ENCODE data around the gene PREX1. TPM values are rescaled to one million over a fixed set of nuclear protein-coding genes. Genes with fewer than 3 reads are reported as not detected.

The PREX1 gene
- total RNA-seq, 3 donors from 2014 or later: 9.9 to 14.1 (median 13.5) TPM

DNA sequence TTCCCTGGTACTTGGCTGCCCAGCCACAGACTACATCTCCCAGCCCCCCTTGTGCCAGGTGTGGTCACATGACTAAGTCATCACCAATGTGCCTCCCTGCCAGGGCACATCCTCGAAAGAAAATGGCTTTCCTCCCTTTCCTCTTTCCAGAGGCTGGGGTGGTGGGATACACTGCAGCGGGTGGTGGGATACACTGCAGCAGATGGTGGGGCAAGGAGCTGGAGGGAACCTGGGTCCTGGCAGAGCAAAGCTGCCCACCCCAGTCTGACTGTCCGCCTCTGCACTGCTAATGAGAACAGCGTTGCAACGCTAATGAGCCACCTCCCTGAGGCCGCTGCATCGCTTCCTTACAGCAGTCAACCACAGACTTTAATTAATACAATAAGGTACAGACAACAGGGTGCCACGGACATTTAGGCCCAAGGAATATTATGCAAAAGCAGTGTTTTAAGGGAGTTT is 125.3 kb downstream of the PREX1 start:
- peaks cover 7% of the 10 kb centered on the region for H3K4me1 ChIP-seq (ENCODE audit: low read depth)

GRCh38 chr20:48701702-48702101 is 126.1 kb downstream of the PREX1 start:
- ATAC-seq (no peak), DNase-seq (no peak)
- TF ChIP-seq, protein P1, sequence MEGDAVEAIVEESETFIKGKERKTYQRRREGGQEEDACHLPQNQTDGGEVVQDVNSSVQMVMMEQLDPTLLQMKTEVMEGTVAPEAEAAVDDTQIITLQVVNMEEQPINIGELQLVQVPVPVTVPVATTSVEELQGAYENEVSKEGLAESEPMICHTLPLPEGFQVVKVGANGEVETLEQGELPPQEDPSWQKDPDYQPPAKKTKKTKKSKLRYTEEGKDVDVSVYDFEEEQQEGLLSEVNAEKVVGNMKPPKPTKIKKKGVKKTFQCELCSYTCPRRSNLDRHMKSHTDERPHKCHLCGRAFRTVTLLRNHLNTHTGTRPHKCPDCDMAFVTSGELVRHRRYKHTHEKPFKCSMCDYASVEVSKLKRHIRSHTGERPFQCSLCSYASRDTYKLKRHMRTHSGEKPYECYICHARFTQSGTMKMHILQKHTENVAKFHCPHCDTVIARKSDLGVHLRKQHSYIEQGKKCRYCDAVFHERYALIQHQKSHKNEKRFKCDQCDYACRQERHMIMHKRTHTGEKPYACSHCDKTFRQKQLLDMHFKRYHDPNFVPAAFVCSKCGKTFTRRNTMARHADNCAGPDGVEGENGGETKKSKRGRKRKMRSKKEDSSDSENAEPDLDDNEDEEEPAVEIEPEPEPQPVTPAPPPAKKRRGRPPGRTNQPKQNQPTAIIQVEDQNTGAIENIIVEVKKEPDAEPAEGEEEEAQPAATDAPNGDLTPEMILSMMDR (IDR thresholded peaks at IDR 0.05): no peak
- Histone ChIP-seq H3K4me1 (ENCODE audit: low read depth) (peaks cover 7% of the 10 kb centered on the region), H3K36me3 (ENCODE audit: low read depth) (no peaks in the 10 kb centered on the region), H3K4me3 (no peak overlapping the region), H3K9me3 (no peaks in the 10 kb centered on the region)
- intact Hi-C loops (cut with DNase I, micrococcal nuclease): no loop called here

More for the DNA sequence above, 125.3 kb downstream of the PREX1 start:
- TF ChIP-seq, protein P1 (IDR thresholded peaks at IDR 0.05): no peak
- ATAC-seq: no peak
- intact Hi-C loops (cut with DNase I, micrococcal nuclease): no loop called here
- H3K4me3 ChIP-seq: no peak overlapping the region
- H3K36me3 ChIP-seq (ENCODE audit: low read depth): no peaks in the 10 kb centered on the region
- no peaks in the 10 kb centered on the region for H3K9me3 ChIP-seq
- DNase-seq: no peak

DNA sequence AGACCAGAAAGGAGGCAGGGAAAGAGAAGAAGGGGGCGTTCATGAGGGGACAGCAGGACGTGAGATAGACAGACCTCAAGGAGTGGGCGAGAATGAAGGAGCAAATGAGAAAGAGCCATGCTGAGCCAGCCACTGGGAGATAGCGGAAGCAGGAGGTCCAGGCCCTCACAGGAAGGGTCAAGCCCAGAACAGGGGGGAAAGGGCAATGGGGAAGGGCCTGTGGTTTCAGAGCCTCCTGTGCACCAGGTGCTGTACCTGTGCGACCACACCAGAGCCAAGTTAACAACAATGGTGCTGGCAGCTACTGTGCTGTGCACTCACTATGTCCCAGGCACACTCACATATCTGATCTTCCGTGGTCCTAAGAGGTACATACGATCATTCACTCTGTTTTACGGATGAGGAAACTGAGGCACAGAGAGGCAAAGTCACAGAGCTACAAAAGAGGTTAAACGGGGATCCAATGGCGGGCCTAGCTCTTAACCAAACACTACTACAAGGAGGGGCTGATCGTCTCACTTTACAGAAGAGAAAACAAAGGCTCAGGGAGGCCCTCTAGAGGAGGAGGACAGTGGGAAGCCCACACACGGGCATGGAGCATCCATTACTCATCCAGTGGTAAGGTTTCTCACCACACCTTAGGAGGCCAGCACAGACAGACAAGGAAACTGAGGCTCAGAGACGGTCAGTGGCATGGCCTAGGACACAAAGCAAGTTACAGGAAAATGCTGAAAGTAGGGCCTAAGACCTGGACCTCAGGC is 129.1 kb downstream of the PREX1 start:
- no peak overlapping the region for H3K4me3 ChIP-seq
- peaks cover 7% of the 10 kb centered on the region for H3K4me1 ChIP-seq (ENCODE audit: low read depth)
- TF ChIP-seq, protein P1 (IDR thresholded peaks at IDR 0.05): no peak
- intact Hi-C loops (cut with DNase I, micrococcal nuclease): no loop called here
- ATAC-seq (peak; percentile 20), DNase-seq (no peak)
- no peaks in the 10 kb centered on the region for H3K9me3 ChIP-seq
- no peaks in the 10 kb centered on the region for H3K36me3 ChIP-seq (ENCODE audit: low read depth)

GRCh38 chr20:48697845-48698491 is 129.8 kb downstream of the PREX1 start:
- intact Hi-C loops (cut with DNase I, micrococcal nuclease): no loop called here
- H3K36me3 ChIP-seq (ENCODE audit: low read depth): no peaks in the 10 kb centered on the region

DNA sequence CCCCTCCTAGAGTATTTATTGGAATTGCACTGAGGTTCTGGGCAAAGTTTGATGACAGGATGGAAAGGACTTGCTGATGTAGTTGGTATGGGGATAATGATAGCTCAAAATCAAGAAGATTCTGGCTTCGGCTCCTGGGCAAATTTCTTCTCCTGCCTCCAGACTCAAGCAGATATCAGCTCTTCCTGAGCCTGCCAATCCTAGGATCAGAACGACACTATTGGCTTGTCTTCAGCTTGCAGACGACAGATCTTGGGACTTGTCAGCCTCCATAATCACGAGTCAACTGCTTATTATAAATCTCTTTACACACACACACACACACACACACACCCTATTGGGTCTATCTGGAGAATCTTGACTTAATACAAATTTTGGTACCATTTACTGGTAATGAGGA is 131.1 kb downstream of the PREX1 start:
- TF ChIP-seq, protein P1 (IDR thresholded peaks at IDR 0.05): no peak
- ATAC-seq (no peak), DNase-seq (no peak)
- no peaks in the 10 kb centered on the region for H3K9me3 ChIP-seq
- H3K4me1 ChIP-seq (ENCODE audit: low read depth): peaks cover 7% of the 10 kb centered on the region
- no peaks in the 10 kb centered on the region for H3K36me3 ChIP-seq (ENCODE audit: low read depth)
- no peak overlapping the region for H3K4me3 ChIP-seq
- intact Hi-C loops (cut with DNase I, micrococcal nuclease): no loop called here

More at GRCh38 chr20:48697845-48698491, 129.8 kb downstream of the PREX1 start:
- Histone ChIP-seq H3K4me1 (ENCODE audit: low read depth) (peaks cover 7% of the 10 kb centered on the region), H3K4me3 (no peak overlapping the region), H3K9me3 (no peaks in the 10 kb centered on the region)
- peak; percentile 69 for ATAC-seq
- DNase-seq: peak in 2 of 3 donors; percentile 61 to 68
- TF ChIP-seq, protein P1 (IDR thresholded peaks at IDR 0.05): no peak

Measured in mucosa of descending colon (tissue), 3 donors.